ENCODE results near the gene MPG.

The MPG gene

GRCh38 chr16:105521-105920 is 27.5 kb downstream of the MPG start:
- no peak for TF ChIP-seq Cebpa-rat (IDR thresholded peaks at IDR 0.05)
- peaks cover 90% of the 10 kb centered on the region for H3K36me3 ChIP-seq
- H3K4me1 ChIP-seq: 0 out of 2 replicates have a peak, but pooled peaks cover 6% of the 10 kb centered on the region
- H3K27ac ChIP-seq: no peak overlapping the region
- no peak overlapping the region for H3K4me2 ChIP-seq
- no peak overlapping the region for H3K4me3 ChIP-seq
- H3K9me3 ChIP-seq: no peaks in the 10 kb centered on the region
- no peaks in the 10 kb centered on the region for H3K27me3 ChIP-seq
- H3K9ac ChIP-seq: no peak overlapping the region
- H4K20me1 ChIP-seq: peaks cover 12% of the 10 kb centered on the region; the same call in 1 of the 2 replicates

- Histone ChIP-seq H3K4me1 (0 out of 2 replicates have a peak, but pooled peaks cover 6% of the 10 kb centered on the region), H3K4me2 (no peak overlapping the region), H3K27me3 (no peaks in the 10 kb centered on the region), H3K9ac (no peak overlapping the region), H4K20me1 (peaks cover 10% of the 10 kb centered on the region), H3K4me3 (no peak overlapping the region), H3K36me3 (peaks cover 91% of the 10 kb centered on the region), H3K27ac (no peak overlapping the region), H3K9me3 (no peaks in the 10 kb centered on the region)
- no peak for TF ChIP-seq Cebpa-rat (IDR thresholded peaks at IDR 0.05)
Measured at GRCh38 chr16:106623-107324, 28.7 kb downstream of the MPG start.

GRCh38 chr16:112153-112840 is 34.3 kb downstream of the MPG start:
- H3K9me3 ChIP-seq: no peaks in the 10 kb centered on the region
- no peak overlapping the region for H3K27ac ChIP-seq
- no peaks in the 10 kb centered on the region for H3K4me1 ChIP-seq
- no peak overlapping the region for H3K4me3 ChIP-seq
- no peak for TF ChIP-seq Cebpa-rat (IDR thresholded peaks at IDR 0.05)
- H3K4me2 ChIP-seq: no peak overlapping the region
- peaks cover 27% of the 10 kb centered on the region for H4K20me1 ChIP-seq
- peaks cover 92% of the 10 kb centered on the region for H3K36me3 ChIP-seq
- no peak overlapping the region for H3K9ac ChIP-seq
- H3K27me3 ChIP-seq: no peaks in the 10 kb centered on the region

- TF ChIP-seq Cebpa-rat (IDR thresholded peaks at IDR 0.05): no peak
- Histone ChIP-seq H3K4me1 (no peaks in the 10 kb centered on the region), H3K36me3 (peaks cover 90% of the 10 kb centered on the region)
Measured at GRCh38 chr16:114327-114726, 36.3 kb downstream of the MPG start.

GRCh38 chr16:116015-116414 is 38.0 kb downstream of the MPG start:
- H4K20me1 ChIP-seq: peaks cover 64% of the 10 kb centered on the region
- no peak overlapping the region for H3K4me2 ChIP-seq
- no peaks in the 10 kb centered on the region for H3K27me3 ChIP-seq
- no peak overlapping the region for H3K27ac ChIP-seq
- no peak overlapping the region for H3K4me3 ChIP-seq
- peaks cover 89% of the 10 kb centered on the region for H3K36me3 ChIP-seq
- H3K9me3 ChIP-seq: no peaks in the 10 kb centered on the region
- H3K4me1 ChIP-seq: peaks cover 8% of the 10 kb centered on the region
- H3K9ac ChIP-seq: no peak overlapping the region
- TF ChIP-seq Cebpa-rat (IDR thresholded peaks at IDR 0.05): no peak

More at GRCh38 chr16:114327-114726, 36.3 kb downstream of the MPG start:
- Histone ChIP-seq H3K27me3 (no peaks in the 10 kb centered on the region), H3K27ac (no peak overlapping the region), H3K4me2 (no peak overlapping the region), H3K9ac (no peak overlapping the region), H3K9me3 (no peaks in the 10 kb centered on the region), H3K4me3 (no peak overlapping the region), H4K20me1 (peaks cover 48% of the 10 kb centered on the region)

- Histone ChIP-seq H3K4me3 (no peak overlapping the region), H3K4me2 (no peak overlapping the region), H3K9ac (no peak overlapping the region), H3K4me1 (peaks cover 8% of the 10 kb centered on the region), H4K20me1 (peaks cover 72% of the 10 kb centered on the region), H3K36me3 (peaks cover 84% of the 10 kb centered on the region), H3K27ac (no peak overlapping the region), H3K9me3 (no peaks in the 10 kb centered on the region), H3K27me3 (no peaks in the 10 kb centered on the region)
- no peak for TF ChIP-seq Cebpa-rat (IDR thresholded peaks at IDR 0.05)
Measured at GRCh38 chr16:117379-118365, 39.6 kb downstream of the MPG start.

- H3K4me3 ChIP-seq: no peak overlapping the region
- no peak overlapping the region for H3K9ac ChIP-seq
- peaks cover 70% of the 10 kb centered on the region for H4K20me1 ChIP-seq
- H3K36me3 ChIP-seq: peaks cover 84% of the 10 kb centered on the region
- peaks cover 8% of the 10 kb centered on the region for H3K4me1 ChIP-seq
- H3K27me3 ChIP-seq: no peaks in the 10 kb centered on the region
- H3K4me2 ChIP-seq: no peak overlapping the region
- H3K9me3 ChIP-seq: no peaks in the 10 kb centered on the region
- H3K27ac ChIP-seq: no peak overlapping the region
- TF ChIP-seq Cebpa-rat (IDR thresholded peaks at IDR 0.05): no peak
Measured at GRCh38 chr16:118857-119256, 40.8 kb downstream of the MPG start.

GRCh38 chr16:119295-119694 is 41.3 kb downstream of the MPG start:
- H3K27me3 ChIP-seq: no peaks in the 10 kb centered on the region
- H3K4me1 ChIP-seq: peaks cover 8% of the 10 kb centered on the region
- H3K9ac ChIP-seq: no peak overlapping the region
- no peak for TF ChIP-seq Cebpa-rat (IDR thresholded peaks at IDR 0.05)
- no peak overlapping the region for H3K27ac ChIP-seq
- H3K9me3 ChIP-seq: no peaks in the 10 kb centered on the region
- H4K20me1 ChIP-seq: peaks cover 70% of the 10 kb centered on the region
- H3K4me2 ChIP-seq: no peak overlapping the region
- H3K36me3 ChIP-seq: peaks cover 84% of the 10 kb centered on the region
- no peak overlapping the region for H3K4me3 ChIP-seq

- peaks cover 84% of the 10 kb centered on the region for H3K36me3 ChIP-seq
- no peak overlapping the region for H3K9ac ChIP-seq
- no peak overlapping the region for H3K4me3 ChIP-seq
- H3K9me3 ChIP-seq: no peaks in the 10 kb centered on the region
- no peak overlapping the region for H3K4me2 ChIP-seq
- peaks cover 76% of the 10 kb centered on the region for H4K20me1 ChIP-seq
- H3K27me3 ChIP-seq: no peaks in the 10 kb centered on the region
- H3K27ac ChIP-seq: no peak overlapping the region
- no peak for TF ChIP-seq Cebpa-rat (IDR thresholded peaks at IDR 0.05)
- H3K4me1 ChIP-seq: peaks cover 8% of the 10 kb centered on the region
Measured at GRCh38 chr16:119835-120491, 41.9 kb downstream of the MPG start.

All from BLaER1 (cell line).